SK-N-DZ (cell line): ENCODE results near the gene CD70.
"Not testable (repeated sequence)": the region's sequence is repeated elsewhere in the genome, so short reads cannot be mapped to it uniquely, and the experiment has no call there.

Experiments used
- DNase-seq: peaks from one replicate; pipeline ENCODE4 v3.0.0-alpha.2; 2015; ENCODE audit warnings: low spot score

Gene CD70

DNA sequence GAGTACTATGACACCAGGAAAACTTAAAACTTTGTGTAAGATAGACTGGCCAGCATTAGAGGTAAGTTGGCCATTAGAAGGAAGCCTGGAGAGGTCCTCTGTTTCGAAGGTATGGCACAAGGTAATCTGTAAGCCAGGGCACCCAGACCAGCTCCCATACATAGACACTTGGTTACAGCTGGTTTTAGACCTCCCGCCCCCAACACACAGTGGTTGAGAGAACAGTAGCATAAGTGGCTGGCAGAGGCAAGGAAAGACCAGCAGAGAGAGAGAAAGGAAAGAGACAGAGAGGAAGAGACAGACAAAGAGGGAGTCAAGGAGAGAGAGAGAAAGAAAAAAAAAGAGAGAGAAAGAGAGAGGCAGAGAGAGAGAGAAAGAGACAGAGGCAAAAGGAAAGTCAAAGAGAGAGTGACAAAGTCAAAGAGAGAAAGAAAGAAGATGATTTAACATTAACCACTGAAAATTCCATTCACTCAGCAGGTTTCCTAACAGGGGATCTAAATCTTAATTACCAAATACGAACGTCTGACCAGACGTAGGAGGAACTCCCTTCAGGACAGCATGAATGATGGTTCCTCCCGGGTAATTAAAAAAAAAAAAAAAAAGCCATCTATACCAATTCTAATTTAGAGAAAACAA, 7.4 kb upstream of the CD70 start:
- not testable (repeated sequence) for DNase-seq

GRCh38 chr19:6597471-6598253, 6.7 kb upstream of the CD70 start:
- not testable (repeated sequence) for DNase-seq

GRCh38 chr19:6596621-6597020, 5.7 kb upstream of the CD70 start:
- no peak for DNase-seq

- DNase-seq, result no peak
These were observed 2.9 kb upstream of the CD70 start for GRCh38 chr19:6593651-6594416.

DNA sequence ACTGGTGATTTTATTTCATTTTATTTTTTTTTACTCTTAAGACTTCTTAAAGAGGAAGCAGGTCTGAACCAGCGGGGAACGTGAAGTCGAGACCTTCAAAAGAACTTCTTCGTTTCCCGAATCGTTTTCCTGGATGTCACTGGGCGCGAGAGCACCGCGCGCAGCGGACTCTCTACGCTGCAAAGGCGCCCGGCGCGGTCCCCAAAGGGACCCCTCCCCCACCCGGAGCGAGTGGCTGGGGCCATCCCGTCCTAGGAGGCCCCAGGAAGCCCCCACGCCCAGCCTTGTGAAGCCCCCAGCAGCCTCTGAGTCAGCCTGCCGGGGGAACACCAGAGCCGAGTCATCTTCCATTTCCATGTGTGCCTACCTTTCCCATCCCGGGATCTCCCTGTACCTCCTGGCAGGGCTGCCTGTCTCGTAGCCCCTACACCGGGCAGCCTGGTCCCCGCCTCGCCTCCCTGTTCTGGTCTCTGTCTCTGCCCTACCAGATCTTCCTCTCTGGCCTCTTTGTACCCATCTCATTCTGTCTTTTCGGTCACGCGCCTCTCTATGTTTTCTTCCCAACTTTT, 608 bp downstream of the CD70 start:
- no peak for DNase-seq

DNA sequence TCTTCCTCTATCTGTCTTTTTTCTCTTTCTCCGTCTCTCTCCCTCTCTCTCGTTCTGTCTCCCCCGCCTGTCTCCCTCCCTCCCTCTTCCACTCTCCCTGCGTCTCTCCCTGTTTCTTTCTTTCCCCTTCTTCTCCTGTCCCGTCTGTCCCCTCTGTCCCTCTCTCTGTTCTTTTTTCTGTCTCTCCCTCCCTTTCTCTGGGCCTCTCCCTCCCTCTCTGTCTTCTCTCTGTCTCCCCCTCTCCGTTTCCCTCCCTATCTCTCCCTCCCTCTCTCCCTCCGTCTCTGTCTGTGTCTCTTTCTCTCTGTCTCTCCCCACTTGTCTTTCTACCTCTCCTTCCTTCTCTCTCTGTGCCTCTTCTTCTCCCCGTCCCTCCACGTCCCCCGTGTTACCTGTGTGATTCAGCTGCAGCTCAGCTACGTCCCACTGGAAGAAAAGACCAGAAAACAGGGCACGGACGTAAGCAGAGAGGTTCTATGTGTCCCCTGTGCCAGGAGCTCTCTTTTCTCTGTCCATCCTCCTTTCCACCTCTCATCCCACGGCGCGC, 1.2 kb downstream of the CD70 start:
- no peak for DNase-seq

GRCh38 chr19:6588508-6589345, 2.2 kb downstream of the CD70 start:
- DNase-seq, result no peak

DNA sequence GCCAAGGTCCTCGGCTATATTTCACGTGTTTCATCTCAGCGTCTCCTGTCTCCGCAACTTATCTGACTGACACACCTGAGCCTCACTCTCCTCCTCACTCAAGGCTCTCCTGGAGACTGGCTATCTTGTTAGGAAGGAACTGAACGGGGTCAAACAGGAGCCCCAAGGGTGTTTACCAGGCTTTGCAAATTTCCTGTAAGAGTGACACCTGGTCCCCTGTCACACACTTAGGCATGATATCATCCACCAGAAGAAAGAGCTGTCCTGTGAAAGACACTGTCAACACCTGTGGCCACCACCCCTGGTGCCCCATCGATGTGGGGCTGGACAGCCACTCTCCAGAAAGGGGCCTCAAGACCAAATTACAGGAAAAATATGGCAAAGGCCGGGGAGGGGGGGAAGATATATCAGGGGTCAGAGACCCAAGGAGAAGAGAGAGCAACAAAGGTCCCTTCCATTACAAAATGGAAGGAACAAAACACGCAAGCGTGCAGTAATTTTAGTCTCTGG, 2.9 kb downstream of the CD70 start:
- DNase-seq, result no peak

DNA sequence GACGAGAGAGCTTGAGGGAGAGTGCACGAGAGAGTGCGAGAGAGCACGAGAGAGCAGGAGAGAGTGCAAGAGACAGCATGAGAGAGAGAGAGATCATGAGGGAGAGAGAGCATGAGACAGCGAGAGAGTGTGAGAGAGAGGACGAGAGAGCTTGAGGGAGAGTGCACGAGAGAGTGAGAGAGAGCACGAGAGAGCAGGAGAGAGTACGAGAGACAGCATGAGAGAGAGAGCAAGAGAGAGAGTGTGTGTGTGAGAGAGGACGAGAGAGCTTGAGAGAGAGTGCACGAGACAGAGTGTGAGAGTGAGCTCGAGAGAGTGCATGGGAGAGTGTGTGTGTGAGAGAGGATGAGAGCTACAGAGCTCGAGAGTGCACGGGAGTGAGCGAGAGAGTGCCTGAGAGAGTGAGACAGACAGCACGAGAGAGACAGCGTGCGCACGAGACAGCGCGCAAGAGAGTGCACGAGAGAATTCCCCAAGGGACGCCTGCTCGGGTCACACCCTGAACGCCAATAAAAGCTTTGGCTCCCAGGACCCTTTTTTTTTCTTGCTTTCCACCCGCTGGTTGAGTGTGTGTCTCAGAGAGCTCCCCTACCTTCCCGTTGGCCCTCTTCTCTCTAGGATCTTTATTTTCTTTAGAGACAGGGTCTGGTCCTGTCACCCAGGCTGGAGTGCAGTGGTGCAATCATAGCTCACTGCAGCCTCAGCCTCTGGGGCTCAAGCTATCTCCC, 3.7 kb downstream of the CD70 start:
- no peak for DNase-seq

DNA sequence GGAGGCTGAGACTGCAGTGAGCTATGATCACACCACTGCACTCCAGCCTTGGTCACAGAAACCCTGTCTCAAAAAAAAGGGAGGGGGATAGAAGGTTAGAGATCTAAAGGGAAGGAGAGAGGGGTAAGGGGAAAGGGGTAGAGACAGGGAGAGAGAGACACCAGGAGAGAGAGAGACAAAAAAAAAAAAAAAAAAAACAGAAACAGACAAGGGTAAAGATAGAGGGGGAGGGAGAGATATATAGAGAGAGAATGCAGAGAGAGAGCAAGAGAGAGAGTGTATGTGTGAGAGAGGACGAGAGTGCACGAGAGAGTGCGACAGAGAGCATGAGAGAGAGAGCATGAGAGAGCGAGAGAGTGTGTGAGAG, 4.2 kb downstream of the CD70 start:
- no peak for DNase-seq

- DNase-seq, result no peak
These were observed 4.9 kb downstream of the CD70 start for GRCh38 chr19:6586056-6586455.

DNA sequence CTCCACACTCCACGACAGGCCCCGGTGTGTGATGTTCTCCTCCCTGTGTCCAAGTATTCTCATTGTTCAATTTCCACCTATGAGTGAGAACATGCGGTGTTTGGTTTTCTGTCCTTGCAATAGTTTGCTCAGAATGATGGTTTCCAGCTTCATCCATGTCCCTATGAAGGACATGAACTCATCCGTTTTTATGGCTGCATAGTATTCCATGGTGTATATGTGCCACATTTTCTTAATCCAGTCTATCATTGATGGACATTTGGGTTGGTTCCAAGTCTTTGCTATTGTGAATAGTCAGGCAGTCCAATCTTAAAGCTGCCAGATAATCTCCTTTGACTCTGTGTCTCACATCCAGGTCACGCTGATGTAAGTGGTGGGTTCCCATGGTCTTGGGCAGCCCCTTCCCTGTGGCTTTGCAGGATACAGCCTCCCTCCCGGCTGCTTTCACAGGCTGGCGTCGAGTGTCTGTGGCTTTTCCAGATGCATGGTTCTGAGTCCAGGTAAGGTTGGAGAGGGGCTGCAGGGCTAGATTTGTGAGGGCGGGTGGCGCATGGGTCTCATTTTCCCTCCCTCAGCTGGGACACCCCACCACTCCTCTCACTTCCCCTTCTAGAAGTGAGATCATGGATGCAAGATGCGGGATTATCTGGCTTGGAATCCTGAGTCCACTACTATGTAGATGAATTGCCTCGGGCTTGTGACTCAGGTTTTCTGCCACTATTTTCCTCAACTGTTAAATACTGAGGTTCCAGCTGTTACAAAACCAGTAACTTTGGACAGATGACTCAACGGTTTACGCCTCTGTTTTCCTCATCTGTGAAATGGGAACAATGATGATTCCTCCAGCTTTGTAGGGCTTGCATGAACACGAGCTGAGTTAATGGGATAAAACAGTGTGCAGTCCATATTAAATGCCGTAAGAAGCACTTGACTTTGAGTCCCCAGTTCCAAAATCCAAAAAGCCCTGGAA, 8.2 kb downstream of the CD70 start:
- DNase-seq, result not testable (repeated sequence)

DNA sequence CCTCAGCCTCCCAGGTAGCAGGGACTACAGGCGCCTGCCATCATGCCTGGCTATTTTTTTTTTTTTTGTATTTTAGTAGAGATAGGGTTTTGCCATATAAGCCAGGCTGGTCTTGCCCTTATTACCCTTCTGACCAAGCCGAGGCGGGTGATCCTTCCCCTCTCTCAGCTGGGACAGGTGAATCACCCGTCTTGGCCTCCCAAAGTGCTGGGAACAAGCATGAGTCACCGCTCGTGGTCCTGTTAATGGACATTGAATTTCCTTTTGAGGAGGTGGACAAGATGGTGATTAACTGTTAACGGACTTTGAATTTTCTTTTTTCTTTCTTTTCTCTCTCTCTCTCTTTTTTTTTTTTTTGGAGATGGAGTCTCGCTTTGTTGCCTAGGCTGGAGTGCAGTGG, 10.6 kb downstream of the CD70 start:
- no peak for DNase-seq

- DNase-seq, result no peak
These were observed 11.3 kb downstream of the CD70 start for GRCh38 chr19:6579450-6580178.

DNA sequence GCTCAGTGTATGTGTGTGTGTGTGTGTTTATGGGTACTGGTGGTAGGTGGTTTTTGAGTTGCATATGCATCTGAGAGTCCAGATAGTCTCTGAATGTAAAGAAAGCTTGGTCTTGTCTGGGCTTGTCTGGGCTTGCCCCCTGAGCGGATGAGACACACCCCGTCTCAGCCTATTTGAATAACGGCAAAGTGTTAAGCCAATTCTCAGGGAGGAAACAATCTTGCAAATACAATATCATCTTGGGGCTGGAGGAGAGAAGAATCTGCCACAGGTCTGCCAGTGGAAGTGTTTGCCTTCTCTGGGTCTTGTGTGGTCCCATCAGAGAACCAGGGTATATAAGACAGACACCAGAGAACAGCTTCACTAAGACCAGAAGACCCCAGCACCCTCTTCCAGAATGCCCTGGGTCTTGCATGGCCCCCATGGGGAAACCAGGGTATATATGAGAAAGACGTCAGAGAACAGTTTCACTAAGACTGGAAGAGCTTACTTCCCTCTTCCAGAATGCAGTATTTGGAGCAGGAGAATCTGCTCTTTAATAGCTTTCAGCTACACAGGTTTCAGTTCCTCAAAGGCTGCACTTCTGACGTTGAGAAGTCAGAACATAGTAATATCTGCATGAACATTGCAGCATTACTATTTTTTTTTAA, 13.3 kb downstream of the CD70 start:
- DNase-seq, result no peak

- DNase-seq, result no peak
These were observed 14.0 kb downstream of the CD70 start for GRCh38 chr19:6576869-6577475.

DNA sequence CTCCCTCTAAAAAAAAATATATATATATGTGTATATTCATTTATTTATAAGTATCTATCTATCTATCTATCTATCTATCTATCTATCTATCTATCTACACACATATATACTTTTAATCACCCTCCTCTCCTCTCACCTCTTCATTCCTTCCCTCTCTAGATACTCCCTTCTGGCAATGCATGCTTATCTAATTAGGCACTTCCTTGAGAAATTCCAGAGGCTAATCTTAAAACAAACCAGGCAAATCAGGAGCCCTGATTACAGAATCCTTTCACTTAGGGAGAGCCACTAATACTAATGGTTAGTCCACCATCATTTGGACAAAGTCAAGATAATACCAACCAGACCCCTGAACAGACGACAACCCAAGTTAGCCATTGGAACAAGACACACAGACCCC, 17.6 kb downstream of the CD70 start:
- no peak for DNase-seq
